ENCODE results near the gene MVB12B.

Gene MVB12B

GRCh38 chr9:126519660-126520420 is 193.2 kb downstream of the MVB12B start:
- DNase-seq (ENCODE audit: low read depth in 2 of 2): peak in 1 of 2 donors; percentile 27

DNA sequence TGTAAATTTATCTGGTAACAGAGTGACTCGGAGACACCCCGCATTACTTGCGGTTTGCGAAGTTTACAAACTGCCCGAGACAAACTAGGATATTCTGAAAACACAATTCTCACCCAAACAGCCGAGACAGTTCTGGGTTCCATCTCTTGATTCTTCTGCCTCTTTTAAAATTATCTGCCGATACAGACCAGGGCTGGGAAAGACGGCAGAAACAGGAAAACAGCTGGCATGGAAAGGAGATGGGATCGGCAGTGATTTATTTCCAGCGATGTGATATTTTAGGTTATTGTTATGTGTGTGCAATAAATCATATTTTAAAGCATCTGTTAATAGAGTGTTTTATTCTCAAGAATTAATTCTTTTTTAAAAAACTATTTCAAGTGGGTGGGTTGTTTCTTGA is 193.8 kb downstream of the MVB12B start:
- no peak for DNase-seq (ENCODE audit: low read depth in 2 of 2)

DNA sequence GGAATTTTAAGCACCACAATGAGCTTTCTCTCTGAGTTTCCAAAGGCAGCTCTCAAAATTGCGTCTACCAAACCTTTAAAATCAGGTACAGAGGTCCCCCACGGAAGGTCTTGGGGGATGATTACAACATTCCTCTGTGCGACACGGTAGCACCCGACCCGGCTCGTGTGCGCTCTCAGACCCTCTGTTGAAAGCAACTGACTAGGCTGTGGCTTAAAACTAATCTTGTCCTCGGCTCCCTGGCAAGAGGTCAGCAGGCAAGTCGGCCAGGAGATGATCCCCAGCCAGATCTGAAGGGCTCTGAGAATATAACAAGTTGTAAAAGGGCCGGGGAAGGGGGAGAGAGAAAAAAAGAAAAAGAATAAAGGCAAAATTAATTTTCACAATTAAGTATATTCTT is 194.5 kb downstream of the MVB12B start:
- DNase-seq (ENCODE audit: low read depth in 2 of 2): no peak

DNA sequence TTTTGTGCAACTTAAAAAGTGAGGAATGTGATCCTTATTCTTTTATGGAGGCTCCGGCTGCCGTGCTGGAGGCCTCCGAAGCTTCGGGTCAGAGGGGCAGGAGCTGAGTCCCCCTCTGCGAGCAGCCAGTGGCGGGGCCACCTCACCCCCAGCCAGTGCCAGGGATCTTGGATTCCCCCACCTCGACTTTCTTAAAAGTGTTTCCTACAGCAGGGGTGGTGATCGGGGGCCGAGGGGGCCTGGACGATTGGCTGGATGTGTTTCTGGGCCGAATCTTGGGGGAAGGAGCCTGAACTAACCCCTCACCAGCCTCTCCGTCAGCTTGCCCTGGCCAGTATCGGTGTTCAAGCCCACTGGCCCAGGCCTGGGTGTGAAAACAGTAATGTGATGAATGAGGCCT is 194.9 kb downstream of the MVB12B start:
- no peak for DNase-seq (ENCODE audit: low read depth in 2 of 2)

- DNase-seq (ENCODE audit: low read depth in 2 of 2): no peak
Observed at GRCh38 chr9:126521976-126522590, 195.5 kb downstream of the MVB12B start.

DNA sequence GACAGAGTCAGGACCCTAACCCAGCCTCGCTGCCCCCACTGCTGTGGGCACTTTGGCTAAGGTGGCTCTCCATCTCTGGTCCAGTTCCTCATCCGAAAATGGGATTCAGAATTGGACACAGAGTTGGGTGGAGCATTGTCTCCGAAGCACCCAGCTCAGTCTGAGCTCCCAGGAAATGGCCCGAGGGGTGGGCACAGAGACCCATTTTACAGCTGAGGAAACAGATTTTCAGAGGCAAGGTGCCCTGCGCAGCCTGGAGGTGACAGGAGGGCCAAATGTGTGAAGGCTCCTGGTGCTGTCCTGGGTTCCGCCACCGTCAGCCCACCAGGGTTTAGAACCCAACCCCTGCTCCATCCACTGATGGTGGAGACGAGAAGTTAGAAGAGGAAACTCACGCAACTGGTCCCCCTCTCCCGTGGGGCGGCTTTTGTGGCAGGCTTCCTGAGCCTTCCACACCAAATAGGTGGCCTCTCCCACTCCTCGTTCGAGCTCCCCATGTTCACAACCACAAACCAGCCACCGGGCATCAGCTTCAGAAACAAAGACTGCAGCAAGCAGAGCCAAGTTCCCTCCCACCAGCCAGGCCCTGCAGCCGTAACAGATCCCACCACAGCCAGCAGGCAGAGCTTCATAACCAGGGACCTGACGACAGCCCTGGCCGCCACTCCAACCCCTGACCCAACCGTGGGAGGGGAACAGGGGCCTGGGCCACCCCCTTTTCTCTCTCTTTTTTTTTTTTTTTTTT is 196.2 kb downstream of the MVB12B start:
- DNase-seq (ENCODE audit: low read depth in 2 of 2): no peak

GRCh38 chr9:126523611-126524111 is 197.0 kb downstream of the MVB12B start:
- DNase-seq (ENCODE audit: low read depth in 2 of 2): peak in 1 of 2 donors; percentile 43

DNA sequence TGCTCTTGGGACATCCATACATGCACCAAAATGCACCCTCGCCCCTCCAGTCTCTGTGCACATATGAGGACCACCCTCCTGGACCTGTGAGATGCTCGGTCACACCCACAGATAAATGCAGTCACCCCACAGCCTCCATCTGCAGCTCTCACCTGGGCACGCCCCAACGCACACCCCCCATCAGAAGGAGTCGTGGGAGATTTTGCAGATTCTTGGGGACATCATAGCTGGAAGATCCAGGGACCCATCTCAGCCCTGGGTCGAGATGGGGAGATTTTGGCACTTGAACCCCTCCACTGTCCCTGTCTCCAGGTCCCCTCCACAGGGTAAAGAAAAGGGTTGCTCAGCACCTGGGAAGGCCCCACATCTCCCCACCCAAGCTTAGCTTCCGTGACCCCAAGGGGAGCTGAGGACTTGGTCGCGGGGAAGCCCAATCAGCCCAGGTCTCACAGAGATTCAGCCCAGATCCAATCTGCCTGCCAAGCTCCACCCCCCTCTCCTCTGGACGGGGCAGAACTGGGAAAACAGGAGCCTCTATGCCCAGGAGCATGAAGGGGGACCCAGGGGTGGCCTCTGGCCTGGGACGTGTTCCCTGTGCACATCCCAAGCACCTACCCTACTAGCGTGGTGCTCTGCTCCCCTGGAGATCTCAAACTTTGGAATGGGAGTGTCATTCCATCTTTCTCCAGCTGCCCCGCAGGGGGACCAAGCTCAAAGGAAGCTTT is 197.9 kb downstream of the MVB12B start:
- DNase-seq (ENCODE audit: low read depth in 2 of 2): no peak

GRCh38 chr9:126526218-126527108 is 199.8 kb downstream of the MVB12B start:
- no peak for DNase-seq (ENCODE audit: low read depth in 2 of 2)

DNA sequence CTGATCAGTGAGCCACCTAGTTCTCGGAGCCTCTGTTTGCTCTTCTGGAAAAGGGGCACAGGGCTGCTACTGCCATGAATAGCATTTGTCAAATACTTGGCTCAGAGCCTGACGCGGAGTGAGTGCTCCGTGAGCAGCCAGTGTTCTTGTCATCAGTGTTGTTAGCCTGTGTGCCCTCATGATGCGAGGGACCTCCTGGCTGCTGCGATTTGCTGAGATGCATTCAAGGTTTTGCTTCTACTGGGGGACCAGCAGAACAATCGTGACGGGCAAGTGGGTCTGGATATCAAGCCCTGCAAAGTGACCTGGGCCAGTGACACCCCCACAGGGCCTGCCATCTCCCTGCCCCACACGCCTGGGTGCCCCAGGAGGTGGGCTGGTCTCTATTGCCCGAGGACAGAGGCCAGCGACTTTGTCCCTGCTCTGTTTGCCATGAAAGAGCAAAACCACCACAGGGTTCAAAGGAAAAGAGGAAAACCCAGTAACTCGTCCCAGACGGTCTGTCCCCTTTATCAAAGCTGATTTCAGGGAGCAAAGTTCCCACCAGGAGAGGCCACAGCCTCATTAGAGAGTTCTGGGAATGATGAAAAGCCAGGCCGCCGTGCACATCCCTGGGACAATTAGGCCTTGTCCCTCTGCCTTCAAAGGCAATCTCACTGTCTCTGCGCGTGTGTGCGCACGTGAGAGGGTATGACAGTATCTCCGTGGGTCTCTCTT is 200.6 kb downstream of the MVB12B start:
- no peak for DNase-seq (ENCODE audit: low read depth in 2 of 2)

GRCh38 chr9:126528111-126528510 is 201.5 kb downstream of the MVB12B start:
- DNase-seq (ENCODE audit: low read depth in 2 of 2): no peak

DNA sequence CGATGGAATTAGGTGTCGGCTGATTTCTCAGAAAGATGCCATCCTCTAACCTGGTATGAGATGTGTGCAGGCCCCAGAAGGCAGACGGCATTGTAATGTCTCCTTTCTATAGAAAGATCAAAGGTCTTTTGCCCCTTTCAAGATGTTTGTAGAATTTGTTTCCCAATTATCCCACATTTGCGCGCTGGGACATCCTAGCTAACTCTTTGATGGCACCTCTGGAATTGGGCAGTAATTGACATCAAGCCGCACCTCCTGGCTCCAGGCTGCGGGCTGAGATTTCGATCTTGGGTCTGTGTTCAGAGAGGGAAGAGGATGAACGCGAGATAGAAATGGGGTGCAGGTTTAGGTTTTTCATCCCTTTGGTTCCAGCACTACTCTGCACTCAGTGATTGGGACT is 202.3 kb downstream of the MVB12B start:
- DNase-seq (ENCODE audit: low read depth in 2 of 2): no peak

DNA sequence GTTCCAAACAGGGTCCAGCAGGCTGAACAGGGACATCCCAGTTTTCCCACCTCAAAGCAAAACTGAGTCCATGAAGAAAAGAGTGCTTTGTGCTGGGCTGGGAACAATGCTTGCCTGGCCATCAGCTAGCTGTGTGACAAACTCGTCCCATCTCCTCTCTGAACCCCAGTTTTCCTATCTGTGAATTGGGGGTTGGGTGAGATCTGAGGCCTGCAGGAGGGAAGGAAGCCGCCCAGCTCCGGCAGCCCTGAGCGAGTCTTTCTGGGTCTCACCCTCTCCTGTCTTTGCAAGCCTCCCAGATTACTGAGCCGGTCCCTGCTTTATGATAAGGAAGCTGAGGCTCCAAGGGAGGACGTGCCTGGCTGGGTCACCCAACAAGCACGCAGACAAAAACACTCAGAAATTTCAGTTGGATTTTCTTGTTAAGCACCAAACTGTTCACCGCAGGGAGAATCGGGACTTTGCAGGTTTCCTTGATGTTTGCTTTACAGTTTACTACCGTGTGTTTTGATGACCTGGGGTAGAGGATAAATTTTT is 204.5 kb downstream of the MVB12B start:
- DNase-seq (ENCODE audit: low read depth in 2 of 2): no peak

DNA sequence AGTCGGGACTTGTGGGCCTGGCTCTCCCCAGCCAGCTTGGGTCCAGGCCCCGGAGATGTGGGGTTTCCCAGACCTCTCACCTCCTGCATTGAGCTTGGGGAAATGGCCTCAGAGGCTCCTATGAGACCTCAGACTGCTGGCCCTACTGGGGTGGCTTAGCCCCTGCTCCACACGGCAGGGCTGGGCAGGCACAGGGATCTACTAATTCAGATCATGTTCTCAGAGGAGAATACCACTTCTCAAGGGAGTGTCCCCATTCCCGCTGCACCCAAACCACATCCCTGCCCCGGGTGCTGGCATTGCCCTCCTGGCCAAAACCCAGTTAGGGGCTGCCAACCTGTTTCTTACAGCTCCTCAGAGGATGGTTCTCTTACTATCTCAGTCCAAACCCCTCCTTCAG is 205.0 kb downstream of the MVB12B start:
- no peak for DNase-seq (ENCODE audit: low read depth in 2 of 2)

GRCh38 chr9:126532019-126532462 is 205.4 kb downstream of the MVB12B start:
- DNase-seq (ENCODE audit: low read depth in 2 of 2): no peak

GRCh38 chr9:126532489-126532888 is 205.9 kb downstream of the MVB12B start:
- no peak for DNase-seq (ENCODE audit: low read depth in 2 of 2)

DNA sequence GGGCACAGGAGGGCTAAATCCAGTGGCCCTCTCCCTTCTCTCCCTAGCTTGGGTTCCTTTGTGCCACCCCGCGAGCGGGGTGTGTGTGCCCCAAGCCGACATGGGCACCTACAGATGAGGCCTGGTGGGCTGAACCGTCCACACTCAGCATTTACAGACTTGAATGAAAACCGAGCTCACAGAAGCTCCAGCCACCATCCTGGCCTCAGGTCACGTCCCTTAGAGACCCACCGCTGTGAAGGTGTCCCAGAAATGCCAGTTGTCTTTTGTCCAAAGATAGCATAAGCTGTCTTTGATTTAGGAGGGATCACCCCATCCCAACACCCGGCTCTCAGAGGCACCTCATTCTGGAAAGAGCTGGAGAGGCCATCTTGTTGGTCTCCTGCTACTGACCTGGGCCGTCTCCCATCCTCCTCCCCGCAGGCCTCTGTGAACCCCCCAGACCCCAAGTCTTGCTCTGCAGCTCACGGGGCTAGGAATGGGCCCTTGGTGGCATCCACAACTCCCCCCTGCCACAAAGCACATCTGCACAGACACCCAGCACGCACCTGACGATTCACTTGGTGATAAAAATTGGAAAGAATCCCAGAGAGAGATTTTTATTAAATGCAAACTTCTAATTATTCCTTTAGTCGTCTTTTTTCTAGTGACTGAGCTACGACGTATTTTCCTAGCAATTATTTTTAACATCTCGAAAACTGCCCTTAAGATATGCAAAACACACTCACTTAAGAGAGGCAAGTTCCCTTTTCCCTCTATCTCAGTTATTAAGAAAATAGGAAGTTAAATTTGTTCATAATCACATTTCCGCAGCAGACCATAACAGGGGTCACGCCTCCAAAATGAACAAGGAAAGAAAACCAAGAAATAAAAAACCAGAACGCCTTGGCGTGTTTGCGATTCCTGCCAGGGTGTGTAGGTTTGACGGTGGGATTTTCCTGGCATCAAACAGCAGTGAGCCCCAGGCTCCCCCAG is 206.6 kb downstream of the MVB12B start:
- no peak for DNase-seq (ENCODE audit: low read depth in 2 of 2)

- no peak for DNase-seq (ENCODE audit: low read depth in 2 of 2)
Observed at GRCh38 chr9:126533926-126534310, 207.3 kb downstream of the MVB12B start.

Measured in stimulated activated CD4-positive, alpha-beta T cell treated with anti-CD3 and anti-CD28 coated beads, Interleukin-4, amount 100 ng/mL, for 48 hours (primary cell).